Right lobe of liver (tissue), 6 donors: ENCODE data around the gene MREG. TPM values are rescaled to one million over a fixed set of nuclear protein-coding genes. Genes with fewer than 3 reads are reported as not detected.

Experiments used
- ATAC-seq, 4 donors: fragments of 200-7000 bp; cut with Tn5 transposase; one replicate each; pipeline ENCODE4 v1.9.1; 2020; ENCODE audit warnings: mild to moderate bottlenecking in 4 of 4, moderate library complexity in 4 of 4
- DNase-seq, 3 donors: peaks; one replicate each; pipeline ENCODE4 v3.0.0-alpha.2; 2020
- H3K27ac ChIP-seq, 3 donors: fragments of 200-600 bp; one replicate each; pipeline ENCODE4 v1.8.0; 2022
- H3K27me3 ChIP-seq, 2 donors: fragments of 200-600 bp; one replicate each; pipeline ENCODE4 v1.8.0; 2022
- H3K36me3 ChIP-seq, 4 donors: fragments of 200-600 bp; sonication (generic) in 1 of 4; one replicate each; pipeline versions ENCODE4 v1.5.1 to v1.8.0; 2017 to 2022; ENCODE audit warnings: control low read depth in 1 of 4
- H3K4me1 ChIP-seq, 4 donors: fragments of 200-600 bp; sonication (generic) in 1 of 4; one replicate each; pipeline versions ENCODE4 v1.5.1 to v1.8.0; 2017 to 2022; ENCODE audit warnings: control low read depth in 1 of 4
- H3K4me3 ChIP-seq, 3 donors: fragments of 200-600 bp; one replicate each; pipeline ENCODE4 v1.8.0; 2022
- H3K9me3 ChIP-seq, 4 donors: fragments of 200-600 bp; sonication (generic) in 1 of 4; one replicate each; pipeline versions ENCODE4 v1.5.1 to v1.8.0; 2017 to 2022; ENCODE audit warnings: control low read depth in 1 of 4
- POLR2A ChIP-seq: fragments of 450-650 bp; IDR thresholded peaks from one replicate; pipeline ENCODE4 v1.6.1; 2017; ENCODE audit warnings: antibody characterized with exemption, mild to moderate bottlenecking
- WGBS: methylation state at CpG from one replicate; pipeline ENCODE4 v1.1.6; 2018; ENCODE audit warnings: low coverage, low lambda C conversion rate; ENCODE audit not compliant: insufficient coverage; ENCODE audit errors: missing lambda C conversion rate; 5-methylcytosine and 5-hydroxymethylcytosine counted together
- intact Hi-C, 2 donors: fragments of 100-400 bp; cut with DNase I; formaldehyde crosslinking; loops; one replicate each; pipeline versions ENCODE4 v1.11.2 to v1.14.1; 2022
- total RNA-seq, 6 experiments: library from RNA; depleted of rRNA in 2 of 6; stranded (reverse); fragments of >200 nt in 2 of 6; fragmentation: NEBNext Ultra II Directional in 3 of 6; extraction: Animal tissue kit (Norgen Biotek cat#: 25700) in 3 of 6; gene quantifications; one replicate each; pipeline versions ENCODE4 v1.1.0 to v1.2.4, GENCODE V29; 2016 to 2023
- TF ChIP-seq, protein P1 (sequence below), 4 donors: fragments of 200-600 bp in 3 of 4; fragments of 450-650 bp in 1 of 4; IDR thresholded peaks; one replicate each; pipeline versions ENCODE4 v1.5.1 to v1.8.0; 2016 to 2022; ENCODE audit warnings: antibody characterized with exemption in 4 of 4, mild to moderate bottlenecking in 2 of 4
- donor health status: DM: no; HTN: yes; CAD: no.
- donor health status: DM: no; HTN: no; CAD: no.
- donor health status: DM: no; HTN: no; CAD: no.
- donor health status: DM: no; HTN: yes; CAD: no.
- donor health status: DM: no; HTN: yes; CAD: no.

Gene MREG
- total RNA-seq, 6 experiments from 2014 or later = 2.0 to 9.6 (median 5.0) TPM

DNA sequence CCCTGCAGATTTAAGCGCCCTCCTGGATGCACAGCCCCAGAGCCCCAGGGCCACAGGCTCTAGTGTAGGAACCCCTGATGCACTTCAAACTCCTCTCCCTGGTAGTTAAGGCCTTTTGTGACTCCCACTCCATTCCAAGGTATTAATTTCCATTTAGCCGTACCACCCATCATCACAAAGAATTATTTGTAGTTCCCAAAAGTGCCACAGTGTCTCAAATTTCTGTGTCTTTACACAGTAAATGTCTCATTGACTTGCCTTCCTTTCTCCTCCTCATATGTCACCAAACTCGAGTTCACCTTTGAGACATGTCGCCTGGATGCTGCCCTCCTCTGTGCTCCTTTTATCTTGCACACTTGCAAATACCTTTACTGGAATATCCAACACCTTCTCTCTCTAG, 42.3 kb upstream of the MREG start:
- H3K9me3 ChIP-seq = no peaks in the 10 kb centered on the region
- peaks cover 0 to 38% (median 5%) of the 10 kb centered on the region in 4 donors for H3K36me3 ChIP-seq
- TF ChIP-seq, protein P1, sequence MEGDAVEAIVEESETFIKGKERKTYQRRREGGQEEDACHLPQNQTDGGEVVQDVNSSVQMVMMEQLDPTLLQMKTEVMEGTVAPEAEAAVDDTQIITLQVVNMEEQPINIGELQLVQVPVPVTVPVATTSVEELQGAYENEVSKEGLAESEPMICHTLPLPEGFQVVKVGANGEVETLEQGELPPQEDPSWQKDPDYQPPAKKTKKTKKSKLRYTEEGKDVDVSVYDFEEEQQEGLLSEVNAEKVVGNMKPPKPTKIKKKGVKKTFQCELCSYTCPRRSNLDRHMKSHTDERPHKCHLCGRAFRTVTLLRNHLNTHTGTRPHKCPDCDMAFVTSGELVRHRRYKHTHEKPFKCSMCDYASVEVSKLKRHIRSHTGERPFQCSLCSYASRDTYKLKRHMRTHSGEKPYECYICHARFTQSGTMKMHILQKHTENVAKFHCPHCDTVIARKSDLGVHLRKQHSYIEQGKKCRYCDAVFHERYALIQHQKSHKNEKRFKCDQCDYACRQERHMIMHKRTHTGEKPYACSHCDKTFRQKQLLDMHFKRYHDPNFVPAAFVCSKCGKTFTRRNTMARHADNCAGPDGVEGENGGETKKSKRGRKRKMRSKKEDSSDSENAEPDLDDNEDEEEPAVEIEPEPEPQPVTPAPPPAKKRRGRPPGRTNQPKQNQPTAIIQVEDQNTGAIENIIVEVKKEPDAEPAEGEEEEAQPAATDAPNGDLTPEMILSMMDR (IDR thresholded peaks at IDR 0.05) = no peak
- no peak for TF ChIP-seq POLR2A
- WGBS = 90% methylated on average over 4 of the region's 4 CpGs
- H3K27me3 ChIP-seq = no peaks in the 10 kb centered on the region
- H3K27ac ChIP-seq = no peak overlapping the region
- no peak for DNase-seq
- no peak overlapping the region for H3K4me3 ChIP-seq
- ATAC-seq = no peak
- intact Hi-C loops = no loop called here
- H3K4me1 ChIP-seq = peaks cover 0 to 36% (median 16%) of the 10 kb centered on the region in 4 donors

DNA sequence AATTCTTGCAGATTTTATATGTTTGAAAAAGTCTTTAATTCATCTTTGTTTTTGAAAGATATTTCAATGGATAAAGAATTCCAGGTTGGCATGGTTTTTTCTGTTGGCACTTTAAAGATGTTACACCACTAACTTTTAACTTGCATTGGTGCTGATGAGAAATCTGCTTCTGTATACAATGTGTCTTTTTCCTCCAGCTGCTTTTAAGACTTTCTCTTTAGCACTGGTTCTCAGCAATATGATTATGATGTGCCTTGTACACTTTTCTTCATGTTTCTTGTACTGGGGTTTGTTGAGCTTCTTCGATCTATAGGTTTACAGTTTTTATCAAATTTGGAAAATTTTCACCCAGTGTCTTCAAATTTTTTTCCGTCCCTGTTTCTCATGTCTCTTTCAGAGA, 39.1 kb upstream of the MREG start:
- DNase-seq (no peak), ATAC-seq (no peak)
- Histone ChIP-seq H3K27me3 (no peaks in the 10 kb centered on the region), H3K27ac (no peak overlapping the region), H3K36me3 (peaks cover 0 to 53% (median 20%) of the 10 kb centered on the region in 4 donors), H3K4me3 (no peak overlapping the region), H3K9me3 (no peaks in the 10 kb centered on the region), H3K4me1 (peaks cover 0 to 19% (median 4%) of the 10 kb centered on the region in 4 donors)
- TF ChIP-seq POLR2A = no peak
- TF ChIP-seq, protein P1 (IDR thresholded peaks at IDR 0.05) = no peak
- 100% methylated on average over 2 of the region's 2 CpGs for WGBS
- intact Hi-C loops = no loop called here

DNA sequence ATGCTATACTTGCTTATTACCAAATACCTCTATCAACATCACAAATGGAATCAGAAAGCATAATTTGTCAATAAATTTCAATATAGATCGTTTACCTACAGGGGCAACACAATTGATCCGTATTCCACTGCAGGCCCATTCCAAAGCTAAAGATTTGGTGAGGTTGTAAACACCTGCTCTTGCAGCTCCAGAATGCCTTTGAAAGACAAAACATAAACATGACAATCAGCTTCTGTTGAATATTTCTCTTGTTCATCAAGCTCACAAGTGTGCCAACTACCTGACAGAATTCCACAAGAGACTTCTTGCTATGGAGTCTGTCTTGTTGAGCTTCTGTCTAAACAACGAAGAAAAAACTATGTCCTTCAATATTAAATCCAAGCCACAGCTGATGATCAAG, 38.0 kb upstream of the MREG start:
- intact Hi-C loops = no loop called here
- DNase-seq (no peak), ATAC-seq (no peak)
- no peaks in the 10 kb centered on the region for H3K9me3 ChIP-seq
- WGBS = 79% methylated on average over 3 of the region's 3 CpGs
- H3K4me3 ChIP-seq = no peak overlapping the region
- H3K4me1 ChIP-seq = peaks cover 0 to 10% (median 0%) of the 10 kb centered on the region in 4 donors
- H3K27me3 ChIP-seq = no peaks in the 10 kb centered on the region
- no peak overlapping the region for H3K27ac ChIP-seq
- TF ChIP-seq POLR2A = no peak
- TF ChIP-seq, protein P1 (IDR thresholded peaks at IDR 0.05) = no peak
- H3K36me3 ChIP-seq = peaks cover 0 to 63% (median 24%) of the 10 kb centered on the region in 4 donors

DNA sequence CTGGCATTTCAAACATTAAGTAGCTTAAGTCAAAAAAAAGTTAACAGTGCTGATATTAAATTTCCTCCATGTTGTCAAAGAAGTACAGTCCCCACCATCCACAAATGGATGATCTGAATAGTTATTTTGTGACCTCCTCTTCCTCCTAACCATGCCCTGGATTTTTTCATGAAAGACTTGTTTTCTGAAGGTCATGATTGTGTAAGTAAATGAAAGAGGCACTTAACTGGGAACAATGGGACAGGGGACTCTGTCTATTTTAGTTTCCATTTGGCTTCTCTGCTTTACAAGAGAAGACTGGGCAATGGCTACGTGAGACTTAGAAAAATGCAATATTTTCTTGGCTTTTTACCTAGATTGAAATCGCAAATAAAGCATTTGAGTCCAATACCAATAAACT, 36.1 kb upstream of the MREG start:
- H3K27me3 ChIP-seq = no peaks in the 10 kb centered on the region
- peaks cover 0 to 73% (median 27%) of the 10 kb centered on the region in 4 donors for H3K36me3 ChIP-seq
- intact Hi-C loops = no loop called here

More for the DNA sequence above, 36.1 kb upstream of the MREG start:
- 97% methylated on average over 2 of the region's 2 CpGs for WGBS
- H3K27ac ChIP-seq = no peak overlapping the region
- TF ChIP-seq, protein P1 (IDR thresholded peaks at IDR 0.05) = no peak
- no peak for TF ChIP-seq POLR2A
- H3K9me3 ChIP-seq = no peaks in the 10 kb centered on the region
- ATAC-seq = no peak
- no peak for DNase-seq
- H3K4me1 ChIP-seq = peaks cover 0 to 10% (median 0%) of the 10 kb centered on the region in 4 donors
- H3K4me3 ChIP-seq = no peak overlapping the region
